ENCODE results near the gene RLN3.

DNA sequence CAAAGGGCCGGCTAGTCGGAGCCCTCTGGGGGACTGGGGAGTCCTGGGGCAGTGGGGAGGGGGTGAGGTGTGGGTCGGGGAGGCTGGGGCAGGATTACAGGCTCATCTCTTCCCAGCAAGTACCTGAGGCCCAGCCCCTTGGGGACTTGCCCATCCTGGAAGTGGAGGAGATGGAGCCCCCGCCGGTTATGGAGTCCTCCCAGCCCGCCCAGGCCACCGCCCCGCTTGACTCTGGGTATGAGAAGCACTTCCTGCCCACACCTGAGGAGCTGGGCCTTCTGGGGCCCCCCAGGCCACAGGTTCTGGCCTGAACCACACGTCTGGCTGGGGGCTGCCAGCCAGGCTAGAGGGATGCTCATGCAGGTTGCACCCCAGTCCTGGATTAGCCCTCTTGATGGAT lies 24.0 kb downstream of the RLN3 start:
- TF ChIP-seq, protein P1, sequence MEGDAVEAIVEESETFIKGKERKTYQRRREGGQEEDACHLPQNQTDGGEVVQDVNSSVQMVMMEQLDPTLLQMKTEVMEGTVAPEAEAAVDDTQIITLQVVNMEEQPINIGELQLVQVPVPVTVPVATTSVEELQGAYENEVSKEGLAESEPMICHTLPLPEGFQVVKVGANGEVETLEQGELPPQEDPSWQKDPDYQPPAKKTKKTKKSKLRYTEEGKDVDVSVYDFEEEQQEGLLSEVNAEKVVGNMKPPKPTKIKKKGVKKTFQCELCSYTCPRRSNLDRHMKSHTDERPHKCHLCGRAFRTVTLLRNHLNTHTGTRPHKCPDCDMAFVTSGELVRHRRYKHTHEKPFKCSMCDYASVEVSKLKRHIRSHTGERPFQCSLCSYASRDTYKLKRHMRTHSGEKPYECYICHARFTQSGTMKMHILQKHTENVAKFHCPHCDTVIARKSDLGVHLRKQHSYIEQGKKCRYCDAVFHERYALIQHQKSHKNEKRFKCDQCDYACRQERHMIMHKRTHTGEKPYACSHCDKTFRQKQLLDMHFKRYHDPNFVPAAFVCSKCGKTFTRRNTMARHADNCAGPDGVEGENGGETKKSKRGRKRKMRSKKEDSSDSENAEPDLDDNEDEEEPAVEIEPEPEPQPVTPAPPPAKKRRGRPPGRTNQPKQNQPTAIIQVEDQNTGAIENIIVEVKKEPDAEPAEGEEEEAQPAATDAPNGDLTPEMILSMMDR (IDR thresholded peaks at IDR 0.05; ENCODE audit: low read depth, low read length) = no peak
- TF ChIP-seq POLR2A (IDR thresholded peaks at IDR 0.05; ENCODE audit: extremely low read depth, insufficient read length) (no peak), MYC (IDR thresholded peaks at IDR 0.05; ENCODE audit: low read depth, low read length) (no peak)
- TF ChIP-seq, protein P2, sequence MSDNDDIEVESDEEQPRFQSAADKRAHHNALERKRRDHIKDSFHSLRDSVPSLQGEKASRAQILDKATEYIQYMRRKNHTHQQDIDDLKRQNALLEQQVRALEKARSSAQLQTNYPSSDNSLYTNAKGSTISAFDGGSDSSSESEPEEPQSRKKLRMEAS (IDR thresholded peaks at IDR 0.05; ENCODE audit: low read depth, low read length) = no peak

Data from NB4 (cell line).